CD8-positive, alpha-beta memory T cell (primary cell): Measurements from ENCODE around the gene ACAP1. TPM values are rescaled to one million over a fixed set of nuclear protein-coding genes. Genes with fewer than 3 reads are reported as not detected.

Experiments
- CTCF ChIA-PET: fragments of 350-600 bp; sonication (Branson Sonifier 250); formaldehyde crosslinking; loops from one replicate; lab custom pipeline; 2021; ENCODE audit warnings: antibody characterized with exemption; lab: Charles Lee
- POLR2A ChIA-PET: fragments of 350-600 bp; sonication (Branson Sonifier 250); formaldehyde crosslinking; loops from one replicate; lab custom pipeline; 2021; ENCODE audit warnings: antibody characterized with exemption; lab: Charles Lee
- DNase-seq, 5 donors: peaks; one replicate each; pipeline versions ENCODE4 v3.0.0 to v3.0.0-alpha.2; 2020 to 2022; ENCODE audit warnings: mixed read lengths in 1 of 5
- H3K27ac ChIP-seq: one replicate; pipeline ENCODE4 v1.7.0; 2013; ENCODE audit warnings: low read depth, mild to moderate bottlenecking, low read length, moderate library complexity
- H3K27me3 ChIP-seq: 2 replicates; pipeline ENCODE4 v1.7.0; 2013; ENCODE audit warnings: low read length, mild to moderate bottlenecking; ENCODE audit not compliant: insufficient read depth, poor library complexity, severe bottlenecking
- H3K36me3 ChIP-seq: 2 replicates; pipeline ENCODE4 v1.7.0; 2013; ENCODE audit warnings: mild to moderate bottlenecking, low read length, moderate library complexity; ENCODE audit not compliant: insufficient read depth
- H3K4me1 ChIP-seq: 2 replicates; pipeline ENCODE4 v1.7.0; 2013; ENCODE audit warnings: mild to moderate bottlenecking, low read length, moderate library complexity; ENCODE audit not compliant: insufficient read depth
- H3K4me3 ChIP-seq: 2 replicates; pipeline ENCODE4 v1.7.0; 2013; ENCODE audit warnings: mild to moderate bottlenecking, low read length
- H3K9me3 ChIP-seq: 2 replicates; pipeline ENCODE4 v1.7.0; 2013; ENCODE audit warnings: mild to moderate bottlenecking, low read length
- H3K27ac Mint-ChIP-seq, 8 donors: one replicate each; pipeline ENCODE4 v1.8.0; 2020 to 2021; ENCODE audit warnings: mixed read lengths in 8 of 8, mild to moderate bottlenecking in 6 of 8, inconsistent platforms in 3 of 8, moderate library complexity in 3 of 8
- H3K27me3 Mint-ChIP-seq, 2 donors: one replicate each; pipeline ENCODE4 v1.8.0; 2020 to 2021; ENCODE audit warnings: mixed read lengths in 2 of 2, mild to moderate bottlenecking in 1 of 2, moderate library complexity in 1 of 2
- H3K36me3 Mint-ChIP-seq, 3 donors: one replicate each; pipeline ENCODE4 v1.8.0; 2020 to 2021; ENCODE audit warnings: mixed read lengths in 3 of 3, inconsistent platforms in 1 of 3, mild to moderate bottlenecking in 1 of 3
- H3K4me1 Mint-ChIP-seq, 3 donors: one replicate each; pipeline ENCODE4 v1.8.0; 2020 to 2021; ENCODE audit warnings: mixed read lengths in 3 of 3, inconsistent platforms in 1 of 3, mild to moderate bottlenecking in 1 of 3
- H3K4me3 Mint-ChIP-seq, 7 donors: one replicate each; pipeline ENCODE4 v1.8.0; 2020 to 2021; ENCODE audit warnings: mixed read lengths in 7 of 7, mild to moderate bottlenecking in 6 of 7, moderate library complexity in 4 of 7, inconsistent platforms in 2 of 7
- H3K9me3 Mint-ChIP-seq, 5 donors: one replicate each; pipeline ENCODE4 v1.8.0; 2020 to 2022; ENCODE audit warnings: mixed read lengths in 5 of 5, mild to moderate bottlenecking in 3 of 5, moderate library complexity in 2 of 5, inconsistent platforms in 1 of 5
- polyA plus RNA-seq: library from polyadenylated mRNA; unstranded; fragments of 300-500 nt; fragmentation: Illumina TruSeq; gene quantifications from one replicate; pipeline ENCODE4 v1.2.3, GENCODE V29; 2021
- total RNA-seq, 2 experiments: library from RNA; stranded (reverse); gene quantifications; one replicate each; pipeline ENCODE4 v1.2.3, GENCODE V29; 2021

The ACAP1 gene
- total and polyA plus RNA-seq, 3 experiments from 2014 or later = 216 to 274 (median 225) TPM

- peaks cover 30% of the 10 kb centered on the region for H3K4me1 ChIP-seq
- peaks cover 36 to 39% (median 38%) of the 10 kb centered on the region in 3 donors for H3K4me1 Mint-ChIP-seq
- no peaks in the 10 kb centered on the region for H3K27me3 ChIP-seq
- H3K27me3 Mint-ChIP-seq = peaks cover 0 to 5% of the 10 kb centered on the region in 2 donors
- peaks cover 0 to 1% (median 0%) of the 10 kb centered on the region in 5 donors for H3K9me3 Mint-ChIP-seq
- peak within 1 kb of the TSS; percentile 62 for H3K4me3 ChIP-seq
- peak within 1 kb of the TSS; percentile 98 for H3K27ac ChIP-seq
- no peaks in the 10 kb centered on the region for H3K9me3 ChIP-seq
- H3K27ac Mint-ChIP-seq = peak within 1 kb of the TSS; percentile 97 to 99 (median 99)
- POLR2A ChIA-PET = no interaction called here
- H3K36me3 Mint-ChIP-seq = peaks cover 12 to 48% (median 13%) of the 10 kb centered on the region in 3 donors
- H3K4me3 Mint-ChIP-seq = peak within 1 kb of the TSS; percentile 92 to 99 (median 95)
- CTCF ChIA-PET = interaction anchor here (2.2 kb wide), 1 partner anchor 49 kb away, joined by 9 read pairs; the partner anchor contains the start of gene TMEM95
- H3K36me3 ChIP-seq = peaks cover 24% of the 10 kb centered on the region
- DNase-seq = peak; percentile 100
These were observed 29.2 kb upstream of the ACAP1 start, which contains the start of gene EIF5A for GRCh38 chr17:7306911-7307685. Gene EIF5A, plus strand, starts transcription at chr17:7307628. Its CDS starts 2,008 bp downstream, at chr17:7309636.

GRCh38 chr17:7307686-7308624 lies 28.4 kb upstream of the ACAP1 start:
- Histone ChIP-seq H3K4me3 (peak overlapping the region; percentile 60), H3K27me3 (no peaks in the 10 kb centered on the region), H3K27ac (peak overlapping the region; percentile 98), H3K9me3 (no peaks in the 10 kb centered on the region), H3K4me1 (peaks cover 38% of the 10 kb centered on the region), H3K36me3 (peaks cover 33% of the 10 kb centered on the region)
- Mint-ChIP-seq H3K27me3 (peaks cover 0 to 7% of the 10 kb centered on the region in 2 donors), H3K36me3 (peaks cover 13 to 56% (median 14%) of the 10 kb centered on the region in 3 donors), H3K4me1 (peaks cover 44 to 47% (median 45%) of the 10 kb centered on the region in 3 donors), H3K4me3 (peak overlapping the region; percentile 92 to 99 (median 95)), H3K27ac (peak overlapping the region; percentile 97 to 99 (median 99)), H3K9me3 (peaks cover 0 to 1% (median 0%) of the 10 kb centered on the region in 5 donors)
- ChIA-PET CTCF (interaction anchor here (0.8 to 1.7 kb wide), 3 partner anchors 12 to 41 kb away, joined by 3 to 8 read pairs (median 4); no protein-coding TSS in a partner anchor), POLR2A (interaction anchor here (2.0 to 3.2 kb wide), 2 partner anchors 22 to 29 kb away, joined by 9 to 16 read pairs; partner anchors contain the start of gene ACAP1)
- peak in 3 of 5 donors; percentile 51 to 81 (median 56) for DNase-seq

GRCh38 chr17:7308625-7309433 lies 27.5 kb upstream of the ACAP1 start:
- peaks cover 51 to 56% (median 53%) of the 10 kb centered on the region in 3 donors for H3K4me1 Mint-ChIP-seq
- peak; percentile 79 to 95 (median 90) for DNase-seq
- Histone ChIP-seq H3K4me1 (peaks cover 47% of the 10 kb centered on the region), H3K27ac (peak overlapping the region; percentile 98), H3K4me3 (peak overlapping the region; percentile 60), H3K36me3 (peaks cover 41% of the 10 kb centered on the region), H3K9me3 (no peaks in the 10 kb centered on the region), H3K27me3 (no peaks in the 10 kb centered on the region)
- ChIA-PET POLR2A (interaction anchor here (0.5 to 3.2 kb wide), 6 partner anchors 15 to 264 kb away, joined by 3 to 16 read pairs (median 7); partner anchors contain the start of gene ACAP1), CTCF (interaction anchor here (0.7 to 1.7 kb wide), 6 partner anchors 13 to 43 kb away, joined by 3 to 8 read pairs (median 4); partner anchors contain the start of gene ACAP1)
- H3K4me3 Mint-ChIP-seq = peak overlapping the region; percentile 91 to 98 (median 95)
- H3K27ac Mint-ChIP-seq = peak overlapping the region; percentile 97 to 99 (median 99)
- peaks cover 0 to 13% of the 10 kb centered on the region in 2 donors for H3K27me3 Mint-ChIP-seq
- peaks cover 0 to 1% (median 0%) of the 10 kb centered on the region in 5 donors for H3K9me3 Mint-ChIP-seq
- peaks cover 13 to 65% (median 14%) of the 10 kb centered on the region in 3 donors for H3K36me3 Mint-ChIP-seq

GRCh38 chr17:7309628-7310027 lies 26.7 kb upstream of the ACAP1 start:
- H3K27ac ChIP-seq = peak overlapping the region; percentile 98
- H3K36me3 Mint-ChIP-seq = peaks cover 13 to 73% (median 14%) of the 10 kb centered on the region in 3 donors
- POLR2A ChIA-PET = interaction anchor here (0.8 to 3.2 kb wide), 7 partner anchors 14 to 263 kb away, joined by 3 to 16 read pairs (median 7); partner anchors contain the start of genes ACAP1 and POLR2A
- H3K4me3 Mint-ChIP-seq = peak overlapping the region; percentile 84 to 98 (median 95)
- CTCF ChIA-PET = interaction anchor here (0.7 to 1.7 kb wide), 7 partner anchors 13 to 42 kb away, joined by 3 to 8 read pairs (median 4); partner anchors contain the start of gene ACAP1
- H3K4me1 ChIP-seq = peaks cover 55% of the 10 kb centered on the region
- peaks cover 0 to 1% (median 0%) of the 10 kb centered on the region in 5 donors for H3K9me3 Mint-ChIP-seq
- no peaks in the 10 kb centered on the region for H3K27me3 ChIP-seq
- H3K9me3 ChIP-seq = no peaks in the 10 kb centered on the region
- H3K36me3 ChIP-seq = peaks cover 46% of the 10 kb centered on the region
- H3K27me3 Mint-ChIP-seq = peaks cover 0 to 13% of the 10 kb centered on the region in 2 donors
- peak overlapping the region; percentile 60 for H3K4me3 ChIP-seq
- peaks cover 59 to 64% (median 61%) of the 10 kb centered on the region in 3 donors for H3K4me1 Mint-ChIP-seq
- DNase-seq = no peak
- peak overlapping the region; percentile 97 to 99 (median 99) for H3K27ac Mint-ChIP-seq

GRCh38 chr17:7311110-7311705 lies 25.1 kb upstream of the ACAP1 start:
- Mint-ChIP-seq H3K36me3 (peaks cover 13 to 84% (median 14%) of the 10 kb centered on the region in 3 donors), H3K27me3 (peaks cover 0 to 13% of the 10 kb centered on the region in 2 donors), H3K4me3 (peak overlapping the region in 6 of 7 donors; percentile 16 to 94 (median 38)), H3K9me3 (peaks cover 0 to 1% (median 0%) of the 10 kb centered on the region in 5 donors), H3K4me1 (peaks cover 63 to 75% (median 66%) of the 10 kb centered on the region in 3 donors), H3K27ac (peak overlapping the region; percentile 68 to 99 (median 99))
- Histone ChIP-seq H3K27me3 (no peaks in the 10 kb centered on the region), H3K27ac (no peak overlapping the region), H3K4me1 (peaks cover 62% of the 10 kb centered on the region), H3K36me3 (peaks cover 46% of the 10 kb centered on the region), H3K9me3 (no peaks in the 10 kb centered on the region), H3K4me3 (no peak overlapping the region)
- CTCF ChIA-PET = interaction anchor here (1.0 kb wide), 1 partner anchor 30 kb away, joined by 3 read pairs; the partner anchor contains the start of gene SLC2A4
- no peak for DNase-seq
- POLR2A ChIA-PET = interaction anchor here (0.7 to 1.5 kb wide), 2 partner anchors 19 to 35 kb away, joined by 4 to 5 read pairs; no protein-coding TSS in a partner anchor

- no peak for DNase-seq
- Mint-ChIP-seq H3K9me3 (no peaks in the 10 kb centered on the region), H3K27me3 (peaks cover 0 to 13% of the 10 kb centered on the region in 2 donors), H3K4me3 (peak overlapping the region in 6 of 7 donors; percentile 72 to 93 (median 80)), H3K4me1 (peaks cover 58 to 72% (median 64%) of the 10 kb centered on the region in 3 donors), H3K36me3 (peaks cover 13 to 84% (median 16%) of the 10 kb centered on the region in 3 donors), H3K27ac (peak overlapping the region in 7 of 8 donors; percentile 72 to 93 (median 92))
- Histone ChIP-seq H3K36me3 (peaks cover 46% of the 10 kb centered on the region), H3K4me3 (no peak overlapping the region), H3K27me3 (no peaks in the 10 kb centered on the region), H3K9me3 (no peaks in the 10 kb centered on the region), H3K4me1 (peaks cover 58% of the 10 kb centered on the region), H3K27ac (no peak overlapping the region)
- ChIA-PET POLR2A (interaction anchor here (1.3 to 1.5 kb wide), 2 partner anchors 18 to 123 kb away, joined by 3 to 4 read pairs; partner anchors contain the start of gene TMEM102), CTCF (interaction anchor here (1.0 to 1.9 kb wide), 4 partner anchors 12 to 124 kb away, joined by 3 to 8 read pairs (median 4); partner anchors contain the start of gene SLC2A4)
These were observed 23.8 kb upstream of the ACAP1 start for GRCh38 chr17:7312432-7313087.
